Measurements from ENCODE around the gene VPS35L. TPM values are rescaled to one million over a fixed set of nuclear protein-coding genes. Genes with fewer than 3 reads are reported as not detected.

VPS35L gene, protein sequence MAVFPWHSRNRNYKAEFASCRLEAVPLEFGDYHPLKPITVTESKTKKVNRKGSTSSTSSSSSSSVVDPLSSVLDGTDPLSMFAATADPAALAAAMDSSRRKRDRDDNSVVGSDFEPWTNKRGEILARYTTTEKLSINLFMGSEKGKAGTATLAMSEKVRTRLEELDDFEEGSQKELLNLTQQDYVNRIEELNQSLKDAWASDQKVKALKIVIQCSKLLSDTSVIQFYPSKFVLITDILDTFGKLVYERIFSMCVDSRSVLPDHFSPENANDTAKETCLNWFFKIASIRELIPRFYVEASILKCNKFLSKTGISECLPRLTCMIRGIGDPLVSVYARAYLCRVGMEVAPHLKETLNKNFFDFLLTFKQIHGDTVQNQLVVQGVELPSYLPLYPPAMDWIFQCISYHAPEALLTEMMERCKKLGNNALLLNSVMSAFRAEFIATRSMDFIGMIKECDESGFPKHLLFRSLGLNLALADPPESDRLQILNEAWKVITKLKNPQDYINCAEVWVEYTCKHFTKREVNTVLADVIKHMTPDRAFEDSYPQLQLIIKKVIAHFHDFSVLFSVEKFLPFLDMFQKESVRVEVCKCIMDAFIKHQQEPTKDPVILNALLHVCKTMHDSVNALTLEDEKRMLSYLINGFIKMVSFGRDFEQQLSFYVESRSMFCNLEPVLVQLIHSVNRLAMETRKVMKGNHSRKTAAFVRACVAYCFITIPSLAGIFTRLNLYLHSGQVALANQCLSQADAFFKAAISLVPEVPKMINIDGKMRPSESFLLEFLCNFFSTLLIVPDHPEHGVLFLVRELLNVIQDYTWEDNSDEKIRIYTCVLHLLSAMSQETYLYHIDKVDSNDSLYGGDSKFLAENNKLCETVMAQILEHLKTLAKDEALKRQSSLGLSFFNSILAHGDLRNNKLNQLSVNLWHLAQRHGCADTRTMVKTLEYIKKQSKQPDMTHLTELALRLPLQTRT
- 44.3 and 45.7 TPM in 2 replicates for total RNA-seq

DNA sequence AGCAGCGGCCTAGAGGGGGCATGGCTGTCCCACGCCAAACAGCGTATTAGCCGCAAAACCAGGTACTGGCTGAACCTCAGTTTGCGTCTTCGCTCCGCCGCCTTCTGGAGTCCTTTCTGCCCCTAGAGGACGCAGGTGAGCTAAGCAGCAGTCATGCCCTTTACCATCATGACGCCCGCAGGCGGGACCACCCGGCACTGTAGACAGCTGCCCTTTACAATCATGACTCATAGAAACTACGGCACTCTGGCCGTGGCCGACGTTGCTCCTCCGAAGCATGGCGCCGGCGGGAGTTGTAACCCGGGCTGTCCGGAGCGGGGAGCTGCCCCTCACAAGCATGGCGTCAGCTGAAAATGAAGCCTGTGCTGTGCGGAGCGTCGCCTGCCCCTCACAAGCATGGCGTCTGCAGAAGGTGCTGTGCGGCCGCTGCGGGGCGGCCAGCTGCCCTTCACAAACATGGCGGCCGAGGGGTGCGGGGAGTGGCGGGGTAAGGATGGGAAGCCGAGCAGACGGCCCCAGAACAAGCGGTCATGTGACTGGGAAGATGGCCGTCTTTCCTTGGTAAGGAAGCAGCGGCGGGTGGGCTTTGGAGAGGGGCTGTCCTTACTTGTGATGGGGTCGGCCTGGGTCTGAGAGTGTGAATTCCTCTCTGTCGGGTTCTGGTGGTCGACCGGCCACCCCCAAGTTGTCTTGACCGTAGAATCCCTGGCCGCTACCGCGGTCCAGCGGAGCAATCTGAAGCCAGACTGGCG, at the start of gene VPS35L:
Gene VPS35L, plus strand, starts transcription at position 518 of the 752 bp plus-strand sequence. Its CDS starts 27 bp downstream, at position 545.
- peak; percentile 95 for DNase-seq (ENCODE audit: low spot score)
- H3K27me3 Mint-ChIP-seq (ENCODE audit: low read depth), result no peaks in the 10 kb centered on the region
- H3K27ac Mint-ChIP-seq, result peak within 1 kb of the TSS; percentile 88
- peaks cover 12% of the 10 kb centered on the region for H3K36me3 Mint-ChIP-seq (ENCODE audit: low read depth)
- H3K9me3 Mint-ChIP-seq, result no peaks in the 10 kb centered on the region
- intact Hi-C loops (cut with micrococcal nuclease), result loop anchor here (1.0 kb wide), 4 partner anchors 32 to 488 kb away; partner anchors contain the start of genes CCP110, COQ7, IQCK and KNOP1
- peak within 1 kb of the TSS; percentile 91 for H3K4me3 Mint-ChIP-seq (ENCODE audit: low read depth)
- H3K4me1 Mint-ChIP-seq (ENCODE audit: low read depth), result peaks cover 14% of the 10 kb centered on the region

DNA sequence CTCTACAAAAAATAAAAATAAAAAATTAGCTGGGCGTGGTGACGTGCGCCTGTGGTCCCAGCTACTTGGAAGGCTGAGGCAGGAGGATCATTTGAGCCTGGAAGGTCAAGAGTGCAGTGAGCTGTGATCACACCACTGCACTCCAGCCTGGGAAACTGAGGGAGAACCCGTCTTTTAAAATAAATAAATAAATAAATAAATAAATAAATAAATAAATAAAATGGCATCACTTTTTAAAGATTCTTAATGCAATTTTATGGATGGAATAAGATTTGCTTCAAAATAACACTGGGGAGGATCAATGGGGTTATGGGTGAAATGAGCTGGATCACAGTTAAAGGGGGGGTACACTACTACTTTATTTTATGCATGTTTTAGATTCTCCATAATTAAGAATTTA, 48.5 kb upstream of the VPS35L start:
- DNase-seq (ENCODE audit: low spot score), result no peak
- Mint-ChIP-seq H3K27ac (no peak overlapping the region), H3K9me3 (no peaks in the 10 kb centered on the region), H3K4me1 (ENCODE audit: low read depth) (peaks cover 2% of the 10 kb centered on the region), H3K27me3 (ENCODE audit: low read depth) (no peaks in the 10 kb centered on the region), H3K4me3 (ENCODE audit: low read depth) (no peak overlapping the region), H3K36me3 (ENCODE audit: low read depth) (peaks cover 69% of the 10 kb centered on the region)
- intact Hi-C loops (cut with micrococcal nuclease), result no loop called here

DNA sequence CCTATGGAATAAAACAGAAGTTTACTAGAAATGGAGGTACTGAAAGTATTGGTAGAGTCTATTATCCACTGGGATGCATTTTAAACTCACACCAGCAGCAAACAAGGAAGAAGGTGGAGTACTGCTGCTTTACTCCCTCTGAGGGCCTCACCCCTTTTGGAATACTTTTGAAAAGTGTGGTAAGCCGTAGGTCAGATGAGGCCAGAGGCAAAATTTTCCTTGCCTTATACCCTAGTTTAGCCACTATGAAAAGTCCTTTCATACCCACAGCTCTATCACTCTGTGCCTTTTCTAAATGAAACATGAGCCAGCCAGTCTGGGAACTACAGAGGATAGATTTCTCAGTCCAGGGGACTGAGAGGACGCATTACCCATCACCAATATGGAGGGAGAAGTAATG, 47.6 kb upstream of the VPS35L start:
- peaks cover 2% of the 10 kb centered on the region for H3K4me1 Mint-ChIP-seq (ENCODE audit: low read depth)

GRCh38 chr16:19512297-19512696, 43.2 kb upstream of the VPS35L start:
- no peak overlapping the region for H3K4me3 Mint-ChIP-seq (ENCODE audit: low read depth)
- peaks cover 30% of the 10 kb centered on the region for H3K4me1 Mint-ChIP-seq (ENCODE audit: low read depth)
- peaks cover 66% of the 10 kb centered on the region for H3K36me3 Mint-ChIP-seq (ENCODE audit: low read depth)
- DNase-seq (ENCODE audit: low spot score), result no peak
- H3K27ac Mint-ChIP-seq, result no peak overlapping the region
- H3K9me3 Mint-ChIP-seq, result no peaks in the 10 kb centered on the region
- intact Hi-C loops (cut with micrococcal nuclease), result no loop called here
- H3K27me3 Mint-ChIP-seq (ENCODE audit: low read depth), result no peaks in the 10 kb centered on the region

More for the DNA sequence above, 47.6 kb upstream of the VPS35L start:
- Mint-ChIP-seq H3K27me3 (ENCODE audit: low read depth) (no peaks in the 10 kb centered on the region), H3K36me3 (ENCODE audit: low read depth) (peaks cover 71% of the 10 kb centered on the region), H3K9me3 (no peaks in the 10 kb centered on the region), H3K27ac (no peak overlapping the region), H3K4me3 (ENCODE audit: low read depth) (no peak overlapping the region)
- intact Hi-C loops (cut with micrococcal nuclease), result no loop called here
- no peak for DNase-seq (ENCODE audit: low spot score)

DNA sequence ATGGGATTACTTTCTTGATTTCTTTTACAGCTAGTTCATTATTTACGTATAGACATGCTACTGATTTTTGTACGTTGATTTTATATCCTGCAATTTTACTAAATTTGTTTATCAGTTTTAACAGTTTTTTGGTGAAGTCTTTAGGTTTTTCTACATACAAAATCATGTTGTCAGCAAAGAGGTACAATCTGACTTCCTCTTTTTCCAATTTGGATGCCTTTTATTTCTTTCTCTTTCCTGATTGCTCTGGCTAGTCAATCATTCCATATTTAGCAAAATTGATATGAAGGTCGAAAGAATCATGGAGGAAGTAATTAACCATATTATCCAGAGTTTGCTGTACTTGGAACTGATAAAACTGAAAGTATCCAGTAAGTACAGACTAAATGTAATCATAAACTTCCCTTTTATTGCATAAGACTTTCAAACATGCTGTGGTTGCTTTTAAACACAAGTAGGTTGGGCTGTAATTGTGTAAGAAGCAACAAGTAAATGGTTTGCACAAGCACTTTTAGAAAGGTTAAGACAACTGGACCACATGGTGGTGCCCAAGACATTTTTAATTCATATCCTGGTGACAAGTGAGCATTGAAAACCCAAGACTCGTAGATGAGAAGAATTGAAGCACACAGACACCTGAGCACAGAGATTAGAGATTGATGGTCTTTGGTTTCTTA, 42.0 kb upstream of the VPS35L start:
- no peak for DNase-seq (ENCODE audit: low spot score)
- H3K9me3 Mint-ChIP-seq, result no peaks in the 10 kb centered on the region
- H3K27me3 Mint-ChIP-seq (ENCODE audit: low read depth), result no peaks in the 10 kb centered on the region
- peaks cover 38% of the 10 kb centered on the region for H3K4me1 Mint-ChIP-seq (ENCODE audit: low read depth)
- no peak overlapping the region for H3K4me3 Mint-ChIP-seq (ENCODE audit: low read depth)
- peaks cover 64% of the 10 kb centered on the region for H3K36me3 Mint-ChIP-seq (ENCODE audit: low read depth)
- H3K27ac Mint-ChIP-seq, result no peak overlapping the region
- intact Hi-C loops (cut with micrococcal nuclease), result no loop called here

GRCh38 chr16:19515757-19516156, 39.7 kb upstream of the VPS35L start:
- intact Hi-C loops (cut with micrococcal nuclease), result no loop called here
- H3K36me3 Mint-ChIP-seq (ENCODE audit: low read depth), result peaks cover 64% of the 10 kb centered on the region
- peaks cover 54% of the 10 kb centered on the region for H3K4me1 Mint-ChIP-seq (ENCODE audit: low read depth)
- H3K27ac Mint-ChIP-seq, result no peak overlapping the region
- H3K4me3 Mint-ChIP-seq (ENCODE audit: low read depth), result no peak overlapping the region
- H3K27me3 Mint-ChIP-seq (ENCODE audit: low read depth), result no peaks in the 10 kb centered on the region
- no peaks in the 10 kb centered on the region for H3K9me3 Mint-ChIP-seq
- no peak for DNase-seq (ENCODE audit: low spot score)

- H3K36me3 Mint-ChIP-seq (ENCODE audit: low read depth), result peaks cover 53% of the 10 kb centered on the region
- H3K27me3 Mint-ChIP-seq (ENCODE audit: low read depth), result no peaks in the 10 kb centered on the region
- DNase-seq (ENCODE audit: low spot score), result no peak
- no peaks in the 10 kb centered on the region for H3K9me3 Mint-ChIP-seq
- intact Hi-C loops (cut with micrococcal nuclease), result no loop called here
- peak overlapping the region; percentile 80 for H3K27ac Mint-ChIP-seq
- peak overlapping the region; percentile 46 for H3K4me3 Mint-ChIP-seq (ENCODE audit: low read depth)
- H3K4me1 Mint-ChIP-seq (ENCODE audit: low read depth), result peaks cover 62% of the 10 kb centered on the region
These were observed 37.9 kb upstream of the VPS35L start for GRCh38 chr16:19517424-19518089.

- H3K4me3 Mint-ChIP-seq (ENCODE audit: low read depth), result no peak overlapping the region
- H3K9me3 Mint-ChIP-seq, result no peaks in the 10 kb centered on the region
- peaks cover 60% of the 10 kb centered on the region for H3K4me1 Mint-ChIP-seq (ENCODE audit: low read depth)
- peaks cover 45% of the 10 kb centered on the region for H3K36me3 Mint-ChIP-seq (ENCODE audit: low read depth)
- H3K27me3 Mint-ChIP-seq (ENCODE audit: low read depth), result no peaks in the 10 kb centered on the region
- intact Hi-C loops (cut with micrococcal nuclease), result no loop called here
- DNase-seq (ENCODE audit: low spot score), result no peak
- H3K27ac Mint-ChIP-seq, result no peak overlapping the region
These were observed 37.1 kb upstream of the VPS35L start for GRCh38 chr16:19518388-19518787.

- H3K4me1 Mint-ChIP-seq (ENCODE audit: low read depth), result peaks cover 56% of the 10 kb centered on the region
- DNase-seq (ENCODE audit: low spot score), result no peak
These were observed 34.6 kb upstream of the VPS35L start for GRCh38 chr16:19520861-19521331.

DNA sequence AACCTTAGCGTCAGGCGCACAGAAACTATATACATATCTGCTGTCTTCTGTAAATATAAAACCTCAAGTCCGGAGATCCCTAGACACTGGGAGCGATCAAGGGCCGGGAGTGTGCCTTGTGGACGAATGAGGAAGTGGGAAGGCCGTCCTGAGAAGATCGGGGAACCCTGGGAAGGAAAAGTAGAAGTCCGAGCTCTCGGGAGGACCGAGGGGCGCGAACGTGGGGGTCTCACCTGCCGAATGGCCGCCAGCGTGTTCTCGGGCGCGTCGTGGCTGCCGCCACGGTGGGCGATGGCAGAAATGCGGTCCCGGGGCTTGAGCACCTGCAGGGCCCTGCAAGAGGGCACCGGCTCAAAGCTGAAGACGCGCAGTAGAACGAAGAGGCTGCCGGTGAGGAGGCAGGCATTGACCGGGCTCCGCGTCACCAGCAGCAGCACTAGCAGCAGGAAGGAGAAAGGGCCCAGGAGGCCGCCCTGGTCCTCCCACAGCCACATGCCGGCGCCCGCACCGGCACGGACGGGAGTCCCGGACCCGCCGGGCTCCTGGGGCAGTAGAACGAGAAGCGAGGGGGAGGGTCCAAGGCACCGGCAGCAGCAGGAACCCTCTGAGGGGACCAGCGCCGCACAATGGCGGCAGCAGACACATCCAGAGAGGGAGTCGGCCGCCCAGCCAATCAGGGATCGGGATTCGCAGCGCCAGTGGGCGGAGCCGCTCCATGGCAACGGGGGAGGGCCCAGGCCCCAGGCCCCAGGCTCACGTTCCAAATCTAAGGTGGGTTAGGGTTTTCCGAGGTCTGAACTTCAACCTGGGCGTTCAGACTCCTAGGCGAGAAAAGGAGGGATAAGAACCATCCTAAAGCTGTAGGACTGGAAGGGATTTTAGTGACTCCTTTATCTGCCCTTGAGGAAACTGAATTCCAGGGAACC, 33.8 kb upstream of the VPS35L start, which contains the start of gene GDE1:
Gene GDE1, minus strand, starts transcription at position 628 of the 926 bp plus-strand sequence. Its CDS starts 134 bp downstream, at position 494.
- Mint-ChIP-seq H3K4me1 (ENCODE audit: low read depth) (peaks cover 54% of the 10 kb centered on the region), H3K27ac (peak within 1 kb of the TSS; percentile 90), H3K36me3 (ENCODE audit: low read depth) (peaks cover 28% of the 10 kb centered on the region), H3K9me3 (no peaks in the 10 kb centered on the region), H3K27me3 (ENCODE audit: low read depth) (no peaks in the 10 kb centered on the region), H3K4me3 (ENCODE audit: low read depth) (peak within 1 kb of the TSS; percentile 97)
- peak; percentile 90 for DNase-seq (ENCODE audit: low spot score)
- intact Hi-C loops (cut with micrococcal nuclease), result loop anchor here (1.0 to 5.0 kb wide), 6 partner anchors 139 to 719 kb away; partner anchors contain the start of genes ARL6IP1 and COQ7

More at GRCh38 chr16:19520861-19521331, 34.6 kb upstream of the VPS35L start:
- Mint-ChIP-seq H3K27me3 (ENCODE audit: low read depth) (no peaks in the 10 kb centered on the region), H3K9me3 (no peaks in the 10 kb centered on the region), H3K4me3 (ENCODE audit: low read depth) (peak overlapping the region; percentile 97), H3K27ac (peak overlapping the region; percentile 90), H3K36me3 (ENCODE audit: low read depth) (peaks cover 37% of the 10 kb centered on the region)
- intact Hi-C loops (cut with micrococcal nuclease), result loop anchor here (5.0 kb wide), 5 partner anchors 139 to 719 kb away; partner anchors contain the start of gene ARL6IP1
